HEK293 (cell line): ENCODE data around the gene EEF2K.
A peak's percentile ranks its signal among the peaks of the same experiment; 100 is the strongest.

Source experiments
- CTCF ChIA-PET: fragments of 350-600 bp; formaldehyde crosslinking; extraction: SDS; loops from one replicate; lab custom pipeline; 2021; ENCODE audit warnings: antibody characterized with exemption; lab: Yijun Ruan, JAX
- POLR2A ChIA-PET: fragments of 300-600 bp; formaldehyde crosslinking; extraction: SDS; loops from one replicate; lab custom pipeline; 2020; ENCODE audit warnings: antibody characterized with exemption, inconsistent platforms; lab: Yijun Ruan, JAX
- H3K27ac ChIP-seq: fragments of 200-500 bp; sonication (Bioruptor generic); 2 replicates; pipeline ENCODE4 v1.5.1; 2014; ENCODE audit warnings: low read depth, low read length, control low read depth, inconsistent platforms; ENCODE audit errors: extremely low read depth
- H3K36me3 ChIP-seq, 2 experiments: fragments of 200-500 bp in 1 of 2; sonication (Bioruptor generic) in 1 of 2; 1 replicate in 1 of 2; 2 replicates in 1 of 2; pipeline ENCODE4 v1.5.1; 2014 to 2017; ENCODE audit warnings: inconsistent platforms in 2 of 2, low read length in 2 of 2; ENCODE audit not compliant: control insufficient read depth in 2 of 2, insufficient read depth in 1 of 2
- H3K4me1 ChIP-seq: fragments of 200-500 bp; sonication (Bioruptor generic); 2 replicates; pipeline ENCODE4 v1.5.1; 2014; ENCODE audit warnings: mild to moderate bottlenecking, low read length, inconsistent platforms; ENCODE audit not compliant: control insufficient read depth, insufficient read depth
- H3K4me3 ChIP-seq: 2 replicates; pipeline ENCODE4 v1.5.1; 2011; ENCODE audit warnings: low read depth, mild to moderate bottlenecking, control low read depth, low read length, moderate library complexity
- H3K9me3 ChIP-seq: fragments of 200-500 bp; sonication (Bioruptor generic); 2 replicates; pipeline ENCODE4 v1.5.1; 2014; ENCODE audit warnings: low read depth, low read length, inconsistent platforms; ENCODE audit not compliant: control insufficient read depth, insufficient read depth
- EGR2 ChIP-seq: fragments of 450-650 bp; formaldehyde crosslinking; IDR thresholded peaks from 2 replicates; pipeline ENCODE4 v1.5.1; 2016; ENCODE audit warnings: low read depth, missing biosample characterization, missing genetic modification characterization
- KLF9 ChIP-seq: fragments of 450-650 bp; formaldehyde crosslinking; IDR thresholded peaks from 2 replicates; pipeline ENCODE4 v1.5.1; 2016; ENCODE audit warnings: missing biosample characterization, missing genetic modification characterization, low read depth
- RBAK ChIP-seq: fragments of 450-650 bp; formaldehyde crosslinking; IDR thresholded peaks from 2 replicates; pipeline ENCODE4 v1.5.1; 2016; ENCODE audit warnings: missing biosample characterization, missing genetic modification characterization
- SALL2 ChIP-seq: fragments of 450-650 bp; formaldehyde crosslinking; IDR thresholded peaks from 2 replicates; pipeline ENCODE4 v1.5.0; 2017; ENCODE audit warnings: missing biosample characterization, mild to moderate bottlenecking, missing genetic modification characterization, borderline replicate concordance
- ZBTB21 ChIP-seq: fragments of 450-650 bp; formaldehyde crosslinking; IDR thresholded peaks from 2 replicates; pipeline ENCODE4 v1.5.1; 2017; ENCODE audit warnings: missing biosample characterization, missing genetic modification characterization
- ZFHX2 ChIP-seq: fragments of 450-650 bp; formaldehyde crosslinking; conservative IDR thresholded peaks from 2 replicates; pipeline ENCODE4 v1.5.1; 2016; ENCODE audit warnings: missing biosample characterization, missing genetic modification characterization
- ZNF157 ChIP-seq: fragments of 450-650 bp; formaldehyde crosslinking; IDR thresholded peaks from 2 replicates; pipeline ENCODE4 v1.5.1; 2016; ENCODE audit warnings: missing biosample characterization, missing genetic modification characterization
- ZNF2 ChIP-seq: fragments of 450-650 bp; formaldehyde crosslinking; IDR thresholded peaks from 2 replicates; pipeline ENCODE4 v1.5.1; 2016; ENCODE audit warnings: missing biosample characterization, missing genetic modification characterization
- ZNF214 ChIP-seq: fragments of 450-650 bp; formaldehyde crosslinking; IDR thresholded peaks from 2 replicates; pipeline ENCODE4 v1.5.1; 2017; ENCODE audit warnings: missing biosample characterization, mild to moderate bottlenecking, missing genetic modification characterization, borderline replicate concordance
- ZNF341 ChIP-seq: fragments of 450-650 bp; formaldehyde crosslinking; IDR thresholded peaks from 2 replicates; pipeline ENCODE4; 2016; ENCODE audit warnings: low read depth, missing biosample characterization, missing genetic modification characterization
- ZNF423 ChIP-seq: fragments of 450-650 bp; formaldehyde crosslinking; IDR thresholded peaks from 2 replicates; pipeline ENCODE4 v1.5.1; 2016; ENCODE audit warnings: missing biosample characterization, missing genetic modification characterization
- ZNF426 ChIP-seq: fragments of 450-650 bp; formaldehyde crosslinking; IDR thresholded peaks from 2 replicates; pipeline ENCODE4 v1.5.1; 2017; ENCODE audit warnings: missing biosample characterization, missing genetic modification characterization, mild to moderate bottlenecking, inconsistent platforms, moderate library complexity
- ZNF610 ChIP-seq: fragments of 450-650 bp; formaldehyde crosslinking; IDR thresholded peaks from 2 replicates; pipeline ENCODE4 v1.5.1; 2016; ENCODE audit warnings: missing biosample characterization, missing genetic modification characterization, borderline replicate concordance
- ZNF623 ChIP-seq: fragments of 450-650 bp; formaldehyde crosslinking; IDR thresholded peaks from 2 replicates; pipeline ENCODE4 v1.5.1; 2016; ENCODE audit warnings: missing biosample characterization, missing genetic modification characterization
- ZNF837 ChIP-seq: fragments of 450-650 bp; formaldehyde crosslinking; IDR thresholded peaks from 2 replicates; pipeline ENCODE4 v1.5.1; 2016; ENCODE audit warnings: missing biosample characterization, missing genetic modification characterization
- ZSCAN23 ChIP-seq: fragments of 450-650 bp; formaldehyde crosslinking; IDR thresholded peaks from 2 replicates; pipeline ENCODE4 v1.5.1; 2016; ENCODE audit warnings: missing biosample characterization, missing genetic modification characterization
- TF ChIP-seq, protein P1 (sequence below): fragments of 450-650 bp; formaldehyde crosslinking; conservative IDR thresholded peaks from 2 replicates; pipeline ENCODE4 v1.5.1; 2016; ENCODE audit warnings: low read depth, missing biosample characterization, missing genetic modification characterization
- TF ChIP-seq, protein P2 (sequence below): fragments of 450-650 bp; formaldehyde crosslinking; IDR thresholded peaks from 2 replicates; pipeline ENCODE4 v1.5.1; 2016; ENCODE audit warnings: missing biosample characterization, missing genetic modification characterization

EEF2K gene

DNA sequence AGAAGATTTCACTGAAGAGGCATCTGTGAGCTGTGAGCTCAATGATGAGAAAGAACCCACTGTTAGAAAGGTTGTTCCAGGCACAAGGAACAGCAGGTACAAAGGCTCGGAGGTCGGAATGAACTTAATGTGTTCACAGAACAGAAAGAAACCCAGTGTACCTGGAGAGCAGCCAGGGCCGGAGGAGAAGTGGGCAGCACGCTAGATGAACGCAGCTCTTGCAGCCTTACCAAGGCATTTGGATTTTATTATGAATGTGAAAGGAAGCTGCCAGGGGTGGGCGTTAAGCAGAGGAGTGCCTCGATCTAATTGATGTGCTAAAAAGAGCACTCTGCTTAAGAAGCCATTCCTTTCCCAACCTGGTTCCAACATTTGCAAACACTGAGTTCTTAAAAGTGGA, 19.0 kb downstream of the EEF2K start:
- TF ChIP-seq ZFHX2 (tag by site-specific recombination), result 0 out of 2 replicates have a peak, but pooled peaks have one; percentile 28
- TF ChIP-seq EGR2 (tag by site-specific recombination), result 0 out of 2 replicates have a peak, but pooled peaks have one; percentile 35
- TF ChIP-seq, protein P1, sequence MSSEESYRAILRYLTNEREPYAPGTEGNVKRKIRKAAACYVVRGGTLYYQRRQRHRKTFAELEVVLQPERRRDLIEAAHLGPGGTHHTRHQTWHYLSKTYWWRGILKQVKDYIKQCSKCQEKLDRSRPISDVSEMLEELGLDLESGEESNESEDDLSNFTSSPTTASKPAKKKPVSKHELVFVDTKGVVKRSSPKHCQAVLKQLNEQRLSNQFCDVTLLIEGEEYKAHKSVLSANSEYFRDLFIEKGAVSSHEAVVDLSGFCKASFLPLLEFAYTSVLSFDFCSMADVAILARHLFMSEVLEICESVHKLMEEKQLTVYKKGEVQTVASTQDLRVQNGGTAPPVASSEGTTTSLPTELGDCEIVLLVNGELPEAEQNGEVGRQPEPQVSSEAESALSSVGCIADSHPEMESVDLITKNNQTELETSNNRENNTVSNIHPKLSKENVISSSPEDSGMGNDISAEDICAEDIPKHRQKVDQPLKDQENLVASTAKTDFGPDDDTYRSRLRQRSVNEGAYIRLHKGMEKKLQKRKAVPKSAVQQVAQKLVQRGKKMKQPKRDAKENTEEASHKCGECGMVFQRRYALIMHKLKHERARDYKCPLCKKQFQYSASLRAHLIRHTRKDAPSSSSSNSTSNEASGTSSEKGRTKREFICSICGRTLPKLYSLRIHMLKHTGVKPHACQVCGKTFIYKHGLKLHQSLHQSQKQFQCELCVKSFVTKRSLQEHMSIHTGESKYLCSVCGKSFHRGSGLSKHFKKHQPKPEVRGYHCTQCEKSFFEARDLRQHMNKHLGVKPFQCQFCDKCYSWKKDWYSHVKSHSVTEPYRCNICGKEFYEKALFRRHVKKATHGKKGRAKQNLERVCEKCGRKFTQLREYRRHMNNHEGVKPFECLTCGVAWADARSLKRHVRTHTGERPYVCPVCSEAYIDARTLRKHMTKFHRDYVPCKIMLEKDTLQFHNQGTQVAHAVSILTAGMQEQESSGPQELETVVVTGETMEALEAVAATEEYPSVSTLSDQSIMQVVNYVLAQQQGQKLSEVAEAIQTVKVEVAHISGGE, result no peak
- TF ChIP-seq ZNF157 (tag by site-specific recombination), result no peak
- no peak for TF ChIP-seq ZBTB21 (tag by site-specific recombination)
- TF ChIP-seq, protein P2, sequence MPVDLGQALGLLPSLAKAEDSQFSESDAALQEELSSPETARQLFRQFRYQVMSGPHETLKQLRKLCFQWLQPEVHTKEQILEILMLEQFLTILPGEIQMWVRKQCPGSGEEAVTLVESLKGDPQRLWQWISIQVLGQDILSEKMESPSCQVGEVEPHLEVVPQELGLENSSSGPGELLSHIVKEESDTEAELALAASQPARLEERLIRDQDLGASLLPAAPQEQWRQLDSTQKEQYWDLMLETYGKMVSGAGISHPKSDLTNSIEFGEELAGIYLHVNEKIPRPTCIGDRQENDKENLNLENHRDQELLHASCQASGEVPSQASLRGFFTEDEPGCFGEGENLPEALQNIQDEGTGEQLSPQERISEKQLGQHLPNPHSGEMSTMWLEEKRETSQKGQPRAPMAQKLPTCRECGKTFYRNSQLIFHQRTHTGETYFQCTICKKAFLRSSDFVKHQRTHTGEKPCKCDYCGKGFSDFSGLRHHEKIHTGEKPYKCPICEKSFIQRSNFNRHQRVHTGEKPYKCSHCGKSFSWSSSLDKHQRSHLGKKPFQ (tag by site-specific recombination), result no peak
- TF ChIP-seq ZNF2 (tag by site-specific recombination), result no peak
- POLR2A ChIA-PET, result no interaction called here
- no peak overlapping the region for H3K4me3 ChIP-seq
- no peaks in the 10 kb centered on the region for H3K9me3 ChIP-seq
- H3K36me3 ChIP-seq, result peaks cover 3 to 11% of the 10 kb centered on the region in 2 experiments; a peak in 2 of 3 replicates
- 0 out of 2 replicates have a peak, but pooled peaks cover 2% of the 10 kb centered on the region for H3K4me1 ChIP-seq
- CTCF ChIA-PET, result interaction anchor here (1.0 kb wide), 1 partner anchor 193 kb away, joined by 3 read pairs; no protein-coding TSS in a partner anchor
- H3K27ac ChIP-seq, result no peak overlapping the region

DNA sequence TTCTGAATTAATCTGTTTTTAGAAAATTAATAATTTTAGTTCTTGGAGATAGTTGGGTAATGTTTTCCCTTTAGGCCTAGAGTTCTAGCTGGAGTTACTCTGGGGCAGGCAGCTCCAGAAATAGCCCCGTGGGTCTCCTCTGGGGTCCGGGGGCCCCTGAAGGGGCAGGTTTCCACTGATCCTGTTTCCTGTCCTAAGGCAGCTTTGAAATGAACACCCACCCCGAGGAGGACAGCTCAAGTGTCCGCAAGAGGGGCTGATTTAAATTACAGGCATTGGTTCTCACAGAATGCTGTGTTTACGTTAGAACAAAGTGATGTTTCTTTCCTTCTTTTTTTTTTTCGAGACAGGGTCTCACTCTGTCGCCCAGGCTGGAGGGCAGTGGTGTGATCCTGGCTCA, 23.8 kb downstream of the EEF2K start:
- Histone ChIP-seq H3K9me3 (no peaks in the 10 kb centered on the region), H3K4me1 (peaks cover 12% of the 10 kb centered on the region; the same call in 1 of the 2 replicates), H3K4me3 (no peak overlapping the region), H3K36me3 (peaks cover 3 to 11% of the 10 kb centered on the region in 2 experiments; a peak in 2 of 3 replicates), H3K27ac (no peak overlapping the region)
- ChIA-PET CTCF (interaction anchor here (0.7 kb wide), 1 partner anchor 230 kb away, joined by 3 read pairs; no protein-coding TSS in a partner anchor), POLR2A (no interaction called here)
- TF ChIP-seq RBAK (tag by site-specific recombination), result no peak
- TF ChIP-seq SALL2 (tag by site-specific recombination), result no peak
- no peak for TF ChIP-seq KLF9 (tag by site-specific recombination)
- no peak for TF ChIP-seq ZNF623 (tag by site-specific recombination)
- TF ChIP-seq ZNF610 (tag by site-specific recombination), result no peak
- TF ChIP-seq ZNF837 (tag by site-specific recombination), result no peak
- TF ChIP-seq ZSCAN23 (tag by site-specific recombination), result no peak
- no peak for TF ChIP-seq ZNF423 (tag by site-specific recombination)
- no peak for TF ChIP-seq ZNF341
- no peak for TF ChIP-seq ZNF214
- TF ChIP-seq ZNF426 (tag by site-specific recombination), result no peak
